Right lobe of liver (tissue), 4 donors: Measurements from ENCODE around the gene SLC39A10.

Experiments used
- POLR2A ChIP-seq: fragments of 450-650 bp; IDR thresholded peaks from one replicate; pipeline ENCODE4 v1.6.1; 2017; ENCODE audit warnings: antibody characterized with exemption, mild to moderate bottlenecking
- TF ChIP-seq, protein P1 (sequence below), 4 donors: fragments of 200-600 bp in 3 of 4; fragments of 450-650 bp in 1 of 4; IDR thresholded peaks; one replicate each; pipeline versions ENCODE4 v1.5.1 to v1.8.0; 2016 to 2022; ENCODE audit warnings: antibody characterized with exemption in 4 of 4, mild to moderate bottlenecking in 2 of 4
- donor health status: DM: no; HTN: no; CAD: no.
- donor health status: DM: no; HTN: no; CAD: no.
- donor health status: DM: no; HTN: yes; CAD: no.

DNA sequence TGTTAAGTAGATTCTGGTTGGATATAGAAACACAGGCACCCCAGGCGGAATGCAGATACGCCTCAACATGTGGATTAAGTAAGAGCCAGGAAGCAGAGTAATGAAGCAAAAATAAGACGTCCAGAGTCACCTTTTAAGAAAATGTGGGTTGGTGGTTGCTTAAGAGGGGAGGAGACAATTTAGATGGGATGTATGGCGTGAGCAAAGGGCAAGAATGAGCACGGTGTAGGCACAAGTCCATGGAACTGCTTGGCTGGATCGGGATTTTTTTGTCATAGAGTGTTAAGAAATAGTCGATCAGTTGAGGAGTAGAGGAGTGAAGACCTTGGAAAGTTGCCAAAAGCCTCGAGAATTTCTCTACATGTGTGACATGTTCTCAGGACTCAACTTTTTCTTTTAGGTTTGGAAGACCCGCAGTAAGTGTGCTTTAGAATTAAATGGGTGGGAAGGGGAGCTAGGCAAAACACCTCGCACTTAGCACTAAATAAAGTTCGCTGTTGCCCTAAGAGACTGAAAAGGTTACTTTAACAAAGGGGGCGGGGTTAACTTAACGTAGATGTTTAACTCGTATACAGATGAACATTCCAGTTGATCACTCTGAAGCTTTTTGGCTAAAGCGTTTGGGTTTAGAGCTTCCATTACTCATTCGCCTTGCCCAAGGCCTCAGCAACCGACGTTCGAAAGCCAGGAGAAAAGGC, 716 bp upstream of the SLC39A10 start:
- TF ChIP-seq, protein P1, sequence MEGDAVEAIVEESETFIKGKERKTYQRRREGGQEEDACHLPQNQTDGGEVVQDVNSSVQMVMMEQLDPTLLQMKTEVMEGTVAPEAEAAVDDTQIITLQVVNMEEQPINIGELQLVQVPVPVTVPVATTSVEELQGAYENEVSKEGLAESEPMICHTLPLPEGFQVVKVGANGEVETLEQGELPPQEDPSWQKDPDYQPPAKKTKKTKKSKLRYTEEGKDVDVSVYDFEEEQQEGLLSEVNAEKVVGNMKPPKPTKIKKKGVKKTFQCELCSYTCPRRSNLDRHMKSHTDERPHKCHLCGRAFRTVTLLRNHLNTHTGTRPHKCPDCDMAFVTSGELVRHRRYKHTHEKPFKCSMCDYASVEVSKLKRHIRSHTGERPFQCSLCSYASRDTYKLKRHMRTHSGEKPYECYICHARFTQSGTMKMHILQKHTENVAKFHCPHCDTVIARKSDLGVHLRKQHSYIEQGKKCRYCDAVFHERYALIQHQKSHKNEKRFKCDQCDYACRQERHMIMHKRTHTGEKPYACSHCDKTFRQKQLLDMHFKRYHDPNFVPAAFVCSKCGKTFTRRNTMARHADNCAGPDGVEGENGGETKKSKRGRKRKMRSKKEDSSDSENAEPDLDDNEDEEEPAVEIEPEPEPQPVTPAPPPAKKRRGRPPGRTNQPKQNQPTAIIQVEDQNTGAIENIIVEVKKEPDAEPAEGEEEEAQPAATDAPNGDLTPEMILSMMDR (IDR thresholded peaks at IDR 0.05): no peak
- no peak for TF ChIP-seq POLR2A
